Activated naive CD8-positive, alpha-beta T cell (primary cell): Measurements from ENCODE around the gene SLC38A7.
A peak's percentile ranks its signal among the peaks of the same experiment; 100 is the strongest.

ENCODE experiments used
- H3K27ac Mint-ChIP-seq: one replicate; pipeline ENCODE4 v1.8.0; 2021; ENCODE audit warnings: mixed read lengths
- H3K27me3 Mint-ChIP-seq: one replicate; pipeline ENCODE4 v1.8.0; 2021; ENCODE audit warnings: mixed read lengths
- H3K36me3 Mint-ChIP-seq: one replicate; pipeline ENCODE4 v1.8.0; 2021; ENCODE audit warnings: mixed read lengths
- H3K4me1 Mint-ChIP-seq: one replicate; pipeline ENCODE4 v1.8.0; 2021; ENCODE audit warnings: low read depth, mixed read lengths
- H3K4me3 Mint-ChIP-seq: one replicate; pipeline ENCODE4 v1.8.0; 2021; ENCODE audit warnings: mild to moderate bottlenecking, mixed read lengths
- H3K9me3 Mint-ChIP-seq: one replicate; pipeline ENCODE4 v1.8.0; 2021; ENCODE audit warnings: low read depth, mixed read lengths

SLC38A7 gene

DNA sequence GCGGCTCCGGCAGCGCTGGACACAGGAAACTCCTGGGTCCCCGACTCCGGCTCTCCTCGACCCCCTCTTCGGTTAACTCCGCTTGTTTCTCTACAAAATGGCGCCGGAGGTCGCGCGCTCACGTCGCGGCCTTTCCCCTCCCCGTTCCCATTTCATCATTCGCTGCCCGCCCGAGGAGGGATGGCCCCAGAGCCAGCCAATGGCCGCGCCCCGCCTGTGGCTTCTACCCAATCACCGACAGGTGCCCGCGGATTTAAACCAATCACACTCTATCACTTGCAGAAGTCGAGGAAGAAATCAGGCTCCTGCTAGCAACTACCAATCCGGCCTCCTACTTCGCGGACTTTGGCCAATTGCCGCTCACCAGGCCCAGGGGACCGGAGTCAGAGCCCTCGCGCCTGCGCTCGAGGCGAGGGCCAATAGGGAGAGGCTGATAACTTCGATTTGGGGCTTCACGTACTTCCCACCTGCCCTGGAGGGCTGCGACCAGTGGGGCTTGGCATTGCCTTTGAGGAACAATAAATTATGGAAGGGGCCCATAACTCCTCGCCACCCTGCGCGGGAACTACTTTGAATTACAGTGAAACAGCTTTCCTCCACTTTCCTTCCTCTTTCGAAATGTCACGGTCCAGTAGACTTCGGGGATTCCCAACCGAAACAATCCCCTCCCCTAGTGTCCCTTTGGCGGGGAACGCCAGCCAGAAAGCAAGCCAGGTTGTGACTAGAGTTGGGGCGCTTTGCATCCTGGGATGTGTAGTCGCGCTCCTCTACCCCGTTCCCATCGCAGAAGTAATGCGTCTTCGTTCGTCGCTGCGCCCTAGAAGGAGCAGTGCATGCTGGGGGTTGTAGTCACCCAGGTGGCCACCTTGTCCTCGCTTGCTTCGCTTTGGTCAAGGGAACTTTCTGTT is 54.6 kb downstream of the SLC38A7 start, which contains the start of gene CNOT1:
Gene CNOT1, minus strand, starts transcription at position 94 of the 908 bp plus-strand sequence. CDS start 30,489 bp downstream, outside the sequence.
- Mint-ChIP-seq H3K4me3 (peak within 1 kb of the TSS; percentile 98), H3K27me3 (no peaks in the 10 kb centered on the region), H3K36me3 (no peaks in the 10 kb centered on the region), H3K9me3 (no peaks in the 10 kb centered on the region), H3K27ac (peak within 1 kb of the TSS; percentile 100), H3K4me1 (peaks cover 29% of the 10 kb centered on the region)

DNA sequence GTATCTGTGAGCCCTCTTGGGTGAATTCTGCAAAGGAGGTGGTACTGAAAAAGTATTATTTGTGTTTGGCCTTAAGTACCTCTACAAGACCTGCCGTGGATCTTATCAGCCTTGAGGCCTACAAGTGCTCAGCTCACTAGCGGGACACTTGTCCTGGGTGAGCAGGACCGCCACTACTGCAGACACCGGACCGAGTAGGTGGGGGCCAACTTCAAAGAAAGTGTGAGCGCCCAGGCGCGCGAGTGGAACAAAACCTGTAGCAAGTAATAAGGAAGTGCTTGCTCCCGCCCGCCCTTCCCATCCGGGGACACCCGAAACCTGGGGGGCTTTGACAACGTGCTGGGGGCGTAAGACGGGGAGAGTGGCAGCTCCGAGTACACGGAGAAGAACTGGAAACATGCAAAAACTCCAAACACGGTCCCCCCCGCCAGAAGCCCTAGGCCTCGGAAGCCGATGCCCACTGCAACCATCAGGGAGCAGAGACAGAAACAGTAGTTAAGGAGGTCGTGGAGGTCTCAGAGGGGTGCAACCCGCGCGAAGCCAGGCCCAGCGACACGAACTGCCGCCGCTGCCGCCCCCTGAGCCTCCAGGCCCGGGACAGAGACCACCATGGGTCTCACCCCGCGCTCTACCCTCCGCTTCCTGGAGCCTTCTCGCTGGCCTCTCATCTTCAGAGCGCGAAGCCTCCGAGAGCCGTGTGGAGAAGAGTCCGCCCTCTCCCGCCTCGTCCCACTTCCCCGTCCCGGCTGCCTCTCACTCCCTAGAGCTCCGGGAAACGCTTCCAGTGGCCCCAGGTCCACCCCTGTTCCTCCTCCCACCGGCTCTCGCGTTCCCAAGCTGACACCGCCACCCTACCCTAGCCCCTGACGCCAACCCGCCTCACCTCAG is 55.5 kb downstream of the SLC38A7 start:
- Mint-ChIP-seq H3K4me1 (peaks cover 36% of the 10 kb centered on the region), H3K4me3 (peak overlapping the region; percentile 98), H3K36me3 (no peaks in the 10 kb centered on the region), H3K9me3 (no peaks in the 10 kb centered on the region), H3K27me3 (no peaks in the 10 kb centered on the region), H3K27ac (peak overlapping the region; percentile 100)

- H3K4me3 Mint-ChIP-seq = peak overlapping the region; percentile 23
- H3K9me3 Mint-ChIP-seq = no peaks in the 10 kb centered on the region
- peak overlapping the region; percentile 61 for H3K27ac Mint-ChIP-seq
- H3K36me3 Mint-ChIP-seq = no peaks in the 10 kb centered on the region
- H3K4me1 Mint-ChIP-seq = peaks cover 43% of the 10 kb centered on the region
- no peaks in the 10 kb centered on the region for H3K27me3 Mint-ChIP-seq
These were observed 60.4 kb downstream of the SLC38A7 start for GRCh38 chr16:58624209-58624608.

DNA sequence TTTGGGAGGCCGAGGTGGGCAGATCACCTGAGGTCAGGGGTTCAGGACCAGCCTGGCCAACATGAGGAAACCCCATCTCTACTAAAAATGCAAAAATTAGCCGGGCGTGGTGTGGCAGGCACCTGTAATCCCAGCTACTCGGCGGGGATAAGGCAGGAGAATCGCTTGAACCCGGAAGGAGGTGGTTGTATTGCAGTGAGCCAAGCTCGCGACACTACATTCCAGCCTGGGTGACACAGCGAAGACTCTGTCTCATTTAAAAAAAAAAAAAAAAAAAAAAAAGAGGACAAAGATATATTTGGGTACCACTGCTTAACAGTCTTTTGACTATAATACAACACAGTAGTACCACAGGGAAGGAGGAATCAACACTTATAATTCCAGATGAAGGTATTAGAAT is 64.2 kb downstream of the SLC38A7 start:
- Mint-ChIP-seq H3K27ac (no peak overlapping the region), H3K9me3 (no peaks in the 10 kb centered on the region), H3K4me3 (no peak overlapping the region), H3K27me3 (no peaks in the 10 kb centered on the region), H3K36me3 (no peaks in the 10 kb centered on the region), H3K4me1 (peaks cover 29% of the 10 kb centered on the region)

DNA sequence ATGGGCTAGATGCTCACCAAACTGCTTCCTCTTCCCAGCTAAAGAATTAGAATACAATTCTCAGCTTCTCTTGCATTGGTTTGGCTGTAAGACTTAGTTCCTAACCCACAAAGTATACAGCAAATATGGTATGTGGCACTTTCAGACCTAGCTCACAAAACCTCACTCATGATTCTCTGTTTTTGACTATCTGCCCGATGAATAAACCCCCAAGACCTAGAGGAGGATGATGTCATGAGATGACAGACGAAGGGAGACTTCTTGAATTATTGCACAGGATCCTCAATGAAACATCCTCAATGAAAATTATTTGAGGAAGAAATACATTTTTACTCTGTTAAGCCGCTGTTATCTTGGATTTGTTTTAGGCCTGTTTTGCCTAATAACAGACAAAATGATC is 69.3 kb downstream of the SLC38A7 start:
- peak overlapping the region; percentile 10 for H3K4me3 Mint-ChIP-seq
- H3K36me3 Mint-ChIP-seq = peaks cover 2% of the 10 kb centered on the region
- H3K27me3 Mint-ChIP-seq = no peaks in the 10 kb centered on the region
- peaks cover 29% of the 10 kb centered on the region for H3K4me1 Mint-ChIP-seq
- peak overlapping the region; percentile 28 for H3K27ac Mint-ChIP-seq
- H3K9me3 Mint-ChIP-seq = no peaks in the 10 kb centered on the region
